GM19463 (cell line): ENCODE results near the gene ABCD4.

Source experiments
- ATAC-seq: cut with Tn5 transposase; IDR thresholded peaks from one replicate; pipeline ENCODE4 v1.9.1; 2021; ENCODE audit warnings: mild to moderate bottlenecking, moderate library complexity; ENCODE audit not compliant: unreplicated experiment

ABCD4 gene

DNA sequence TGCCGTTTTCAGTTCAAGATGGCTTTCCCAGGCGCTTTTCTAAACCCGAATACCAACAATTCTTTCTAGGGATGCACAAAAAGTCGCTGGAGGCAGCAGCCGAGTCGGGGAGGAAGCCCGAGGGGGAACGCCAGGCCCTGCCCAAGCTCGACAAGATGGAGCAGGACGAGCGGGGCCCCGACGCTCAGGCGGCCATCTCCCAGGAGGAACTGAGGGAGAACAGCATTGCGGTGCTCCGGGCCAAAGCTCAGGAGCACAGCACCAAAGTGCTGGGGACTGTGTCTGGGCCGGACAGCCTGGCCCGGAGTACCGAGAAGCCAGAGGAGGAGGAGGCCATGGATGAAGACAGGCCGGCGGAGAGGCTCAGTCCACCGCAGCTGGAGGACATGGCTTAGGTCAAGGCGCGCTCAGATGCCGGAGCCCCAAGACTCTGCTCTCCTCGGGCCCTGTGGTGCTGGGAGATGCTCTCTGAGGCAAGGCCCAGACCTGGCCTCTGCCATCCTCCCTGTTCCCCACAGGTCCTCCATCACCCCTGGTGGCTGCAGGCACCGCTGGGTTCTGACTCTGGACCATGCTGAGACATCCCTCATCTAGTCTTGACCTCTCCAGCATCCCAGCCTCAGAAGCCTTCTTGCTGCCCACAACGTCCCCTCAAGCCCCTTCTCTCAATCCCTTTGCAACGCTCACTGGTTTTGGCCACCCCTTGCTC lies 42.1 kb downstream of the ABCD4 start:
- ATAC-seq = no peak

DNA sequence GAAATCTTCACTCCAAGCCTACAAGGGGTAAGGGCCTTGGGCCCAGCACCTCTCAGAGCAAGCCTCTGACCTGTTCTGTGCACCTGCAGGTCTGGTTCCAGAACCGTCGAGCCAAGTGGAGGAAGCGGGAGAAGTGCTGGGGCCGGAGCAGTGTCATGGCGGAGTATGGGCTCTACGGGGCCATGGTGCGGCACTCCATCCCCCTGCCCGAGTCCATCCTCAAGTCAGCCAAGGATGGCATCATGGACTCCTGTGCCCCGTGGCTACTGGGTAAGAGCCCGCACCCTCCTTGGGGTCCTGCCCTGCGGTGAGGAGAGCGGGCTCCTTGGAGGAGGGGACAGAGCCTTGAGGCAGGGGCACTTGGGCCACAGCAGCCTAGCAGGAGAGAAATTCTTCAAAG lies 43.2 kb downstream of the ABCD4 start:
- no peak for ATAC-seq

DNA sequence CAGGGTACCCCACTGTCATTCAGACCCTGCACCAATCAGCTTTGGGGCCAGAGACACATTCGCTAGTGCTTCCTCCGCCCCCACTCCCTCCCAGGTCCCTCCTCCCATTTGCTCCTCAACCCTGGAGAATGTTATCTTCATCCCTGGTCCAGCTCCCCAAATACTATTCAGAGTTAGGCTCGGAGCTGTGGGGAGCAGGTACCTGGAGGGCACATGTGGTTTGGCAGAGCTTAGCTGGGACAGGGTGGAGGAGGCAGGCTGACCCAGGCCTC lies 44.0 kb downstream of the ABCD4 start:
- ATAC-seq = no peak

DNA sequence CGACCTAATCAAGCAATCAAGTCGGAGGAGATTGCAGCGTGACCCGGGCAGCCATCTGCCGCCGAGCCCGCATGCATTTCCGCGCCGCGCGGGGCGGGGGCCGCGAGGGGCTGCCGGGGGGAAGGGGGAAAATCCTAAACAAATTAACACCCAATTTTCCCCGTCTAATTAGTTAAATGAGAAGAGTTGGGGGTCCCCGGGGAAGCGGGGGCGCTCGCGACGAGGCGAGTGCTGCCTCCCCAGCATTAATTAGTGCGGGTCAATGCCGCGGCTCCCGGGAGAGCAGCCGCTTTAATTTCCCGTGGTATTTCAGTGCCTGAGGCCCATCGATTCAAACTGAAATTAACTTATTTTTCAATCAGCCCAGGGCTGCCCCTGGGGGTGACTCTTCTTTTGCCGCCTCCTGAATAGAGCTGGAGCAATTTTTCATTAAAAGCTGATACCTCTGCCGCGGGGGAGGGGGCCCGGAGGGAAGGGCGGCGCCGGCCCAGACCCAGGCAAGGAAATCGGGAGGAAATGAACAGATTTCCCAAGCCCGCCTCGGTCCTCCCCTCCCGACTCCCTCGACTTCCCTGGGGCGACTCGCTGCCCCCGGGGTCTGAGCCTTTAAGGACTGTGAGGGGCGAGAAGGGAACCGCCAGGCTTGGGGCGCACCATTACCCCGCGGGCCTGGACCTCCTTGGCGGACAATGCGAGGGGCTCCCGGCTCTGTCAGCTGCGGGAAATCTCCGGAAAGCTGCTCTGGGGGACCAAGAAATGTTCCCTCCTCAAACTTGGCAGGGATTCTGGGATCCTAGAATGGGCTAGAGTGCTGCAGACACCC lies 44.6 kb downstream of the ABCD4 start:
- ATAC-seq = no peak

DNA sequence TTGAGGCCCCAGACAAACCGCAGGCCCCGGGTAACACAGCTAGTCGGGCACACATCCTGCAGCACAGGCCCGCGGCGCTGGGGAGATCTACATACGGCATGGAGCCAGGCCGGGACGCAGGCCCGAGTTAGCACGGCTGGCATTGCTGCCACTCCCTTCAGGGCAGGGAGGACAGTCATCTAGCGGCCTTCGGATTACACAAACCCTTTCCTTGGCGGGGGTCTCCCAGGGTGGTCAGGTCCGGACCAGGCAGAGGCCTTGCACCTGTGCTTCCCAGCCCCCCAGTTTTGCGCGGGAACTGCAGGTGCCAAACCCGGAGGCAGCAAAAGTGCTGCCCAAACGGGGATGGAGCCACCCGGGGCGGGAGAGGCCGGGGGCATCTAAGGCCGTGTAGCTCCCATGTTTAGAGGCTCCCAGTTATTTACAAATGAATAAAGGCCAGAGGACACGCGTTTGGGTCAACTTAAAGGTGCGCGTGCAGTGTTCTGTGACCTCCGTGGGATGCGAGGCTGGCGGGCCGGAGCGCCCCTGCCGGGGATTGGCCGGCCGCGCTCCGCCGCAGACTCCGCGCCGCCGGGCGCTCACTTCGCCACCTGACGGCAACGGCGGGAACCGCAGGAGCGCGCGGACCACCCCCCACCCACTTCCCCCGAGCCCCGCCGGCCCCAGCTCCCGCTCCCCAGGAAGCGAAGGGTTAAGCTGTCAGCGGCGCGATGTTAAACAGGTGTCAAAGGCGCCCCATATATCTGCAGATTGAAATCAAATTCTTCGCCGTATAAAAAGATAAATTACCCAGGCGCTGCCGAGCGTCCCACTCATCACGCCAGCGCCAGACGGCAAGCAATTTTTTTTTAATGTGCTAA lies 45.4 kb downstream of the ABCD4 start:
- ATAC-seq = peak; percentile 90

DNA sequence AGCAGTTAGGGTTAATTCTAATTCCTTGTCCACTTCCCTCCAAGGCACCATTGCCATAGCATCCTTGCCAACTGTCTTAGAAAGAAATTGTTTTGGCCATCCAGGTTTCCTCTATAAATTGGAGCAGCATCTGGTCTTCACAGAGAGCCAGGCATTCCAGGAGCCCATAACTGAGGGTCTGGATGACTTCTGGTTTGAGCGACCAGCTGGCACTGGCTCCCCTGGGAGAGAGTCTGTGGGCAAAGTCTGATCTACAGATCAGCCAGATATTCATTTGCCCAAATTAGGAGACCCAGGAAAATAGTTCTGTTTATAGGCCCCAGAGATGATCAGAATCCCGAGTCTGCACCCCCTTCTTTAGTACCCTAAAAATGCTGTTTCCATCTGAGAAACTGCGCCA lies 47.5 kb downstream of the ABCD4 start:
- no peak for ATAC-seq

DNA sequence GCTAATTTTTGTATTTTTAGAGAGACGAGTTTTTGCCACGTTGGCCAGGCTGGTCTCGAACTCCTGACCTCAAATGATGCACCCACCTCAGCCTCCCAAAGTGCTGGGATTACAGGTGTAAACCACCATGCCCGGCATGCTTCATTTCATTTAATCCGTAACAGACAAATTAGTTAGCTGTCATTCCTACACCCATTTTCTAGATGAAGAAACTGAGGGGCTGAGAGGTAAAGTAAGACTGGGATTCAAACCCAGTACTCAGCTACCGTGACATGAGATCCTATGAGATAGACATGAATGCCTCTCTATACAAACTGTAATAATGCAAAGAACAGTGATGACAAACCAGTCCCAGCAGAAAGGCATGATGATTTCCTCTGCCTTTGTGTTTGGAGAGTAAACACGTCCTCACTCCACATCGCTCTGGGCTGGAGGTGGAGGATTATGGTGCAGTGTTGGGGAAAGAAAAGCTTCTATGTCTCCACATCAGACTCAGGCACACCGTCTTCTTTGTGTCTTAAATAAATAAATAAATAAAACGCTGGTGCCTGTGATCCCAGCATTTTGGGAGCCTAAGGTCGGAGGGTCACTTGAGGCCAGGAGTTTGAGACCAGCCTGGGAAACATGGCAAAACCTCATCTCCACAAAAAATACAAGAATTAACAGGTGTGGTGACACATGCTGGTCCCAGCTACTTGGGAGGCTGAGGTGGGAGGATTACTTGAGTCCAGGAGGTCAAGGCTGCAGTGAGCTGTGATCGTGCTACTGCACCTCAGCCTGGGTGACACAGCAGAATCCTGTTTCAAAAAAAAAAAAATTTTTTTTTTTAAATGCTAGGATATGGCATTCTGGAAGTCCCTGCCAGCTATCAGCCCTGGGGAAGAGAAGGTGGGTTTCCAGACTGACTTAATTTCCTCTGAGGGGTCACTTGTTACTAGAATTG lies 53.0 kb downstream of the ABCD4 start:
- ATAC-seq = no peak

DNA sequence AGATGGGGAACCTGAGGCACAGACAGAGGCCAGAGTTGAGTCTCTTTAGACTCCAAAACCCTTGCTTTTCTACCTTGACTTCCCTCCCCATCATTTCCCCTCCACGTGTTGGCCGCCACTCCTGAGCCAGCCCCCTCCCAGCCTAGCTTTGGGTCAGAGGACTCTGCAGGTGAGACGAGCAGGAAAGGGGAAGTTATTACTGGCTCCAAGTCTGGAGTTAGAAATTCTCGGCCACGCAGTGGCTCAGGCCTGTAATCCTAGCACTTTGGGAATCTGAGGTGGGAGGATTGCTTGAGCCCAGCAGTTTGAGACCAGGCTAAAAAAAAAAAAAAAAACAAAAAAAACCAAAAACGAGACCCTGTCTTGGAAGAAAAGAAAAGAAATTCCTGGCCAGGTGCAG lies 54.7 kb downstream of the ABCD4 start:
- no peak for ATAC-seq

DNA sequence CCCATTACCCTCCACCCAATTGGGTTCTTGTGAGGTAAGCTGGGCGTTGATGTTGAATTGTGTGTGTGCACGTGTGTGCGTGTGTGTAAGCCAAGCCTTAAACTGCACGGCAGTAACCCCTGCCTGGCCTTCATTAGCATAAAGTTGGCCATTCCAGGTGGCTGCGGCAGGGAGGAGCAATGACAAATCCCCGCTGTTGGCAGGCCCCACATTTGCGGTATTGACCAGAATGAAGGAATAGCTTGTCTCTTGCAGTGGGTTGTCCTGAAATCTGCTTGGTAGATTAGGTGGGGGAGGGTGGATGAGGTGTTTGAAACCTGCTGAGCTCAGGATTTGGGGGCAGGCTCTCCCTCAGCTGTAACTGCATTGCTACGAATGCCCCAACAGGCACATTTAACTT lies 56.2 kb downstream of the ABCD4 start:
- no peak for ATAC-seq

DNA sequence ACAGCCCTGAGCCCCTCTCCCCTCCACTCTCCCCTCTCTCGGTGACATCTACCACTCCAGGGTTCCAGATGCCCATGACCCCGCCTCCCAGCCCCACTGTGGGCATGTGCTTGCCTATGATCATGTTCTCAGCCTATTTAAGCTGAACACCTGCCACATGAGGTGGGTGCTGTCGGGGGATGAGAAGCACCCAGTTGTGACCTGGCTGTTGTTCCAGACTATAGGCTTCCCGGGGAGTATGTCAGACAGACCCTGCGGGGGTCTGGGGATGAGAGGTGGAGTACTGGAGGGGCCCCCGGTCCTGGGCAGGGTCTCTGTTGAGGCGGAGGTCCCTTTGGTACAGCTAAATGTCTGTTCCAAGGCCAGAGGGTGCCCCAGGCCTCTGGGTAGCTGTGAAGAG lies 57.4 kb downstream of the ABCD4 start:
- no peak for ATAC-seq

DNA sequence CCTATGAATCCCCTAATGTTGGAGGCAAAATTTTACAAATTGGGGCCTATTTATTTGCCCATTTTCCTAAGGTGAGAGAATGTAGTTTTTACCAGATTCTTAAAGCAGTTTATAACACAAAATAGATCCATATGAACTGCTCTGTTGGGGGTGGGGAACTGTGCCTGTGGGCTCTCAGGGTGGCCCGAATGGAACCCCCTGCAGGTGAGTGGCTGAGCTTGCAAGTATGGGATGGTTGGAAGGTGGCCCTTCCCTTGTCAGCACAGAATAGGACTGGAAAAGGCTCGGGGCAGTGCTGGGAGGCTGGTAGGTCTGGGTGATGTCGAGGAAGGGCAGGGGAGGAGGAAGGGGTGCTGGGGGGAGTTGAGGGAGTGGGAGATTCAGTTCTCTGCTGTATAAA lies 58.6 kb downstream of the ABCD4 start:
- ATAC-seq = no peak

DNA sequence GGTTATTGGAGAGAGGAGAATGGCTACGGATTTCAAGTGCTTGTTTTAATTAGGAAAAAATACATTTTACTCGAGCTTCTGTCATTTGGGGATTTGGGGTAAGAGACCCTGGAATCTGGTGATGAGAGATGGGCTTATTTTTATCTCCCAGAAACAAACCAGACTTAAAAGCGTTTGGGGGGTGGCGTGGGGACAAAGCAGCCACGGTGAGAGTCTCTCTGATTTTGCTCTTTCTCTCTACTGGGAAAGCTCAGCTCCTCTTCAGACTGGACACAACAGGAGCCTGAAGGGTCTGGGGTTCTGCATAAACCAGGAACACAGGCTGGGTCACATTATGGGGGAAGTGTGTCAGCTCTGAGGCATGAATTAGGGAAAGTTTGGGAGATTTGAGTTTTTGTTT lies 59.7 kb downstream of the ABCD4 start:
- ATAC-seq = no peak

DNA sequence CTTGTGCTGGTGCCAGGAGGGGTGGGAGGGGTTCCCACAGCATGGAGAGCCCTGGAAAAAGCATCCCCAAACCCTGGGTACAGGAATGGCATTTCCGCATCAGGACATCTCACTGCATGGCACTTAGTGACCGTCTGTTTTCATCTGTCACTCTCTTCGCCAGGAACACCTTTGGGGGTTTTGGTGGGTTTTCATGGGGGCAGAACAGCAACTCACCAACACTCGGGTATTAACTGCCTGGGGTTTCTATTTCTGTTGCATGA lies 60.0 kb downstream of the ABCD4 start:
- no peak for ATAC-seq

DNA sequence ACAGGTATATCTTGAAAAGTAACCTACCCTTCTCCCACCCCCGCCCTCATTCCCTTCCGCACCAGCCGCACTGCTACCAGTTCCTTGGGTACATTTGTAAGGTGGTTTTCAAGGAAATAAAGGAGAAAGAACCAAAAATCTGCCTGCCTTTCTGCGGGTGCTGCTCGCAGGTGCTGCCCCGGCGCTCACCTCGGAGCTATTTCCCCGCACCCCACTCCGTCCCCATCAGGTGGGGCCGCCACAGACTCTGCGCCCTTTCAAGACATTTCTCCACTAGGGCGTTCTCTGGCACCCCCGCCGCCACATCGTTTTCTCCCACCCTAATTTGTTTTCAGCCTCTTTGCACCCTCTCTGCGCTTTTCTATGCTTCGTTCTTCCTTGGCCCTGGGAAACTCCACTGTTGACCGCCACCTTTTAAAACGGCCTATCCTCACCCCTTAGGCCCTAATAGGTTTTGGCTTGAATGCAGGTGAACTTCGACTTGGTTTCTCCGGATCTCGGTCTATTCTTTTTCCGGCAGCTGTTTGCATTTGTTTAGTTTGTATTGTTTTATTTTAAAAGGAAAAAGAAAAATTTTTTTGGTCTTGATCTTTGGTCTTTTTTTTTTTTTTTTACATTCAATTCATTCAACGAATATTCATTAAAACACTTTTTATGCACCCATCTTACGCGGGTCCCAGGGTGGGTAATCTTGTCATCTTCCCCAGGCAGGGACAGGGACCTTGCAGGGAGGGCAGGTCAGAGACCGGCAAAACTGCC lies 60.5 kb downstream of the ABCD4 start:
- no peak for ATAC-seq

DNA sequence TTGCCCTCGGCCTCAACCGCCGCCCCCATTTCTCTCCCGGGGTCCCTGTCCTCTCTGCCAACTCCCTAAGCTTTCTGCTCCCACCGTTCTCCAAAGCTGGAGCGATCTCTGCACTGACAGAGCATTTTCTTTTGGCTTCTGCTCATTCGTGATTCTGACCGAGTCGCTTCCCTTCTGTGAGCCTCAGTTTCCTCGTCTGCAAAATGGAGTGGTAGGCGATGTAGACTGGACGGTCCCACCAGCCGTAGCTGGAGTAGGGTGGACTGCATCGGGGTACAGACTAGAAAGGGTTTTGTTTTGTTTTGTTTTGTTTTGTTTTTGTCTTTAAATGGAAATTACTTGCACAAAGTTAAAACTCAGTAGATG lies 61.1 kb downstream of the ABCD4 start:
- no peak for ATAC-seq

DNA sequence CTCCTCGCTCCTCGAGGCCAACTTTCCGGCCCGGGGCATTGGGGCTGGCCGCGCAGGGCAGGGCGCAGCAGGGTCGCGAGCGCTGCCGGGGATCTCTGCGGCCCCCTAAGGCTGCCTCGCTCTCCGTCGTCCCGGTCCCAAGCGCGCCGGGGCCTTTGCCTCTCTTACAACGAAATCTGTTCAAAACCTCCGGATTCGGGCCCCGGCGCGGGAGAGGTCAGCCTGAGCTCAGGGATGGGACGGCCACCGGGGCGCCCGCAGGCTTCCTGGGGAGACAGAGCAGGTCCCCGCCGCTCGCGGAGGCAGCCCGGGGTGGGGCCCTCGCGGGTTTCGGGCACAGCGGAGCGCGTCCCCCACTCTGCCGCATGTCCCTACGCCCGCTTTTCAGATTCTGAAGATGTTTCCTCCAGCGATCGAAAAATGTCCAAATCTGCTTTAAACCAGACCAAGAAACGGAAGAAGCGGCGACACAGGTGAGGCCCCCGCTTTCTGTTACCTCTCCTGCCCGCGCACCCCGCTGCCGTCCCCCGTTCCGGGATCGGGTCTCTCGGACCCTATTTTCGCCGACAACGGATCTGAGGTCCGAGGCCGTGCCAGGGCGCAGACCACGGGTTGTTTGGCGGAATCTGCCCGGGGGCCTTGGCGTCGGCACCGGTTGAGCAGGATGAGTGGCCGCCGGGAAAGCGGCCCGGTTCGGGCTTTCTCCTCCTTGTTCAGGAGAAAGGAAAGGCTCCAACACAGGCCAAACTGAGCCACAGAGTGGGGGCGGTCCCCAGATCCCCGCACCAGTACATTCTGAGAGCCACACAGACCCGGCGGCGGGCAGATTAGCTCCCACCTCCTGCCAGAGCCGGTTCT lies 61.7 kb downstream of the ABCD4 start:
- ATAC-seq = no peak

DNA sequence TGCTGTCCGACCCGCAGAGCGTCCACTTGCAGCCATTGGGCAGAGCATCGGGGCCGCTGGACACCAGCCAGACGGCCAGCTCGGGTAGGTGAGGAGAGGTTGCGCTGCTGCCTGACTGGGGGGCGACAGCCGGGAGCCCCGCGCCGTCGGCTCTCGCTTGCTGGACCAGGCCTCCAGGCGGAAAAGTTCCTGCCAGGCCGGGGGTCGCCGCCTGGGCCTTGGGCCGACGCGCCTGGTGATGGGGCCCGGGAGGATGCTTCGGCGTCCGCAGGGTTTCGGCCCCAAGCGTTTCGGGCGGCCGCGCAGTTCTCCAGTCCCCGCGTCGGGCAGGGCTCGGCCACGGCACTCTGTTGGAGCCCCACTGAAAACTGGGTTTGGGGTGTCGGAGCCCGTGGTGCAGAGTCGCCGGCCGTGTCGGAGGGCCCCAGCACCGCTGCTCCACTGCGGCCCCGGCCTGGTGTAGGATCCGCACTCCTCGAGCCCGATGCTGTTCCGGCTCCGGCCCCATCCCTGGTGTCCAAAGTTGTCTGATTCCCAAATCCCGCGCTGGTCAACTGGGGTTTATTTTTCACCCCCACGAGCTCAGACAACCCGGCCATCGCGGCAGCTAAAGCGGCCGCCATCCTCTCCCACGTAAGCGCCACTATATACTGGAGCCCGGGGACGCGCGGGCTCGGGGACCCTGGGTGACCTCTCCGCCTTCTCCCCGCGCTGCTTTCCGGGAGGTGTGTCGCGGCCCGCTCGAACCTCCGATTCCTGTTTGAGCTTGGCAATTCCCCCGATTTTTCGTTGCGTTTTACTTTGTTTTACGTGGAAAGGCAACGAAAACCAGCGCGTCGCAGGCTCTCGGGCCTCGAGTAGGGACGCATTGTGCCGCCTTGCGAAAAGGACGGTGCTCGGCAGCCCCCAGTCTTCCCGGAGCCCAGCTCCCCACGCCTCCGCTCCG lies 62.6 kb downstream of the ABCD4 start:
- ATAC-seq = no peak
